K562 (cell line): ENCODE measurements around the gene SVIL. TPM values are rescaled to one million over a fixed set of nuclear protein-coding genes. Genes with fewer than 3 reads are reported as not detected.

Source experiments
- ATAC-seq: fragments of 200-7000 bp; cut with Tn5 transposase; 3 replicates; pipeline ENCODE4 v1.9.1; 2020; ENCODE audit warnings: moderate library complexity
- BruUV-seq: library from RNA; stranded (reverse); fragments of 400-500 nt; replicated peaks from 2 replicates; lab custom pipeline; 2021; lab: Mats Ljungman, UMichigan
- CTCF ChIA-PET: fragments of 300-600 bp; formaldehyde crosslinking; extraction: SDS; loops from one replicate; lab custom pipeline; 2021; ENCODE audit warnings: low intra/inter-chr PET ratio; lab: Yijun Ruan, JAX
- POLR2A ChIA-PET: fragments of 300-600, 350-650 bp; sonication (Branson Sonifier 250); formaldehyde crosslinking; extraction: SDS; loops from one replicate; lab custom pipeline; 2021; ENCODE audit warnings: antibody characterized with exemption, inconsistent platforms; lab: Yijun Ruan, JAX
- DNase-seq, 4 experiments: peaks; one replicate each; pipeline versions ENCODE4 v3.0.0 to v3.0.0-alpha.2; 2011 to 2018; ENCODE audit warnings: low spot score in 3 of 4, mixed read lengths in 3 of 4; ENCODE audit errors: extremely low read depth in 1 of 4
- FAIRE-seq: peaks from 2 replicates; lab custom pipeline; 2011; peaks lifted over from hg19 to GRCh38; lab: Jason Lieb, UNC
- H2AFZ ChIP-seq: 2 replicates; pipeline ENCODE4 v1.6.0; 2011; ENCODE audit warnings: low read depth, low read length, control low read depth, inconsistent platforms
- H3K27ac ChIP-seq: fragments of 200-600 bp; 3 replicates; pipeline ENCODE4 v1.8.0; 2011; ENCODE audit warnings: low read depth, mild to moderate bottlenecking, control low read depth, inconsistent platforms, low read length, moderate library complexity, mixed read lengths; ENCODE audit errors: extremely low read depth
- H3K27me3 ChIP-seq, 2 experiments: fragments of 300-600 bp in 1 of 2; 2 replicates in 1 of 2; 3 replicates in 1 of 2; pipeline versions ENCODE4 v1.6.0 to v1.8.0; 2011; ENCODE audit warnings: inconsistent platforms in 2 of 2, low read length in 2 of 2, mild to moderate bottlenecking in 1 of 2, mixed read lengths in 1 of 2, moderate library complexity in 1 of 2; ENCODE audit not compliant: control insufficient read depth in 2 of 2, insufficient read depth in 2 of 2
- H3K36me3 ChIP-seq: fragments of 300-600 bp; 3 replicates; pipeline ENCODE4 v1.8.0; 2011; ENCODE audit warnings: mild to moderate bottlenecking, low read length, inconsistent platforms; ENCODE audit not compliant: control insufficient read depth, insufficient read depth
- H3K4me1 ChIP-seq, 2 experiments: fragments of 200-600 bp in 1 of 2; replicated peaks in 1 of 2; 2 replicates in 1 of 2; 3 replicates in 1 of 2; pipeline versions ENCODE4 v1.5.1 to v1.8.0; 2011; ENCODE audit warnings: inconsistent platforms in 2 of 2, low read length in 2 of 2, mild to moderate bottlenecking in 1 of 2, mixed read lengths in 1 of 2, moderate library complexity in 1 of 2; ENCODE audit not compliant: control insufficient read depth in 2 of 2, insufficient read depth in 2 of 2
- H3K4me2 ChIP-seq: 2 replicates; pipeline ENCODE4 v1.6.1; 2011; ENCODE audit warnings: low read length, control low read depth, inconsistent platforms, mixed read lengths; ENCODE audit not compliant: insufficient read depth
- H3K4me3 ChIP-seq: fragments of 200-600 bp; sonication (generic), shearing (Covaris generic); 2 replicates; pipeline ENCODE4 v1.5.1; 2016; ENCODE audit warnings: control low read depth, inconsistent platforms
- H3K79me2 ChIP-seq: fragments of 200-600 bp; 3 replicates; pipeline ENCODE4 v1.8.0; 2011; ENCODE audit warnings: low read length, inconsistent platforms; ENCODE audit not compliant: control insufficient read depth, insufficient read depth
- H3K9ac ChIP-seq, 2 experiments: 2 replicates each; pipeline versions ENCODE4 v1.6.0 to v1.6.1; 2011; ENCODE audit warnings: low read depth in 2 of 2, low read length in 2 of 2, control low read depth in 1 of 2, inconsistent platforms in 1 of 2, mild to moderate bottlenecking in 1 of 2, mixed read lengths in 1 of 2; ENCODE audit not compliant: insufficient read depth in 1 of 2
- H3K9me1 ChIP-seq: one replicate; pipeline ENCODE4 v1.6.0; 2011; ENCODE audit warnings: inconsistent platforms, mild to moderate bottlenecking, low read length, moderate library complexity; ENCODE audit not compliant: control insufficient read depth, insufficient read depth
- H3K9me3 ChIP-seq: replicated peaks from 2 replicates; pipeline ENCODE4 v1.5.1; 2011; ENCODE audit warnings: low read depth, low read length, inconsistent platforms; ENCODE audit not compliant: control insufficient read depth, insufficient read depth
- H4K20me1 ChIP-seq: replicated peaks from 2 replicates; pipeline ENCODE4 v1.6.1; 2011; ENCODE audit warnings: low read length, inconsistent platforms, mixed read lengths; ENCODE audit not compliant: control insufficient read depth, insufficient read depth
- CHCHD3 ChIP-seq: fragments of 250-450 bp; sonication (Bioruptor Pico); IDR thresholded peaks from 2 replicates; pipeline ENCODE4 v2.1.2; 2022; ENCODE audit warnings: mild to moderate bottlenecking
- E2F8 ChIP-seq: fragments of 450-650 bp; IDR thresholded peaks from 2 replicates; pipeline ENCODE4 v1.7.1; 2018; ENCODE audit warnings: mild to moderate bottlenecking, low read depth; ENCODE audit not compliant: partially characterized antibody
- EWSR1 ChIP-seq: fragments of 450-650 bp; IDR thresholded peaks from 2 replicates; pipeline ENCODE4 v1.6.1; 2018; ENCODE audit warnings: borderline replicate concordance, mild to moderate bottlenecking, low read depth, moderate library complexity; ENCODE audit not compliant: partially characterized antibody
- FUS ChIP-seq: fragments of 200-400 bp; formaldehyde crosslinking; optimal IDR thresholded peaks from 2 replicates; pipeline ENCODE3; 2017; ENCODE audit warnings: low read depth, low read length
- GABPB1 ChIP-seq: sonication (generic); formaldehyde crosslinking; IDR thresholded peaks from 2 replicates; pipeline ENCODE4 v1.8.0; 2022; ENCODE audit warnings: mild to moderate bottlenecking, missing genetic modification reagents
- GTF2B ChIP-seq: IDR thresholded peaks from 2 replicates; pipeline ENCODE4 v1.6.1; 2011; ENCODE audit not compliant: insufficient read length; ENCODE audit errors: extremely low read depth
- KDM2B ChIP-seq: fragments of 250-450 bp; sonication (Bioruptor Pico); IDR thresholded peaks from 2 replicates; pipeline ENCODE4 v1.8.0; 2021; ENCODE audit warnings: mild to moderate bottlenecking, moderate library complexity
- KLF10 ChIP-seq: fragments of 250-450 bp; sonication (Bioruptor Pico); IDR thresholded peaks from 2 replicates; pipeline ENCODE4 v1.6.1; 2021; ENCODE audit warnings: matching md5 sums
- MTA1 ChIP-seq: fragments of 450-650 bp; IDR thresholded peaks from 2 replicates; pipeline ENCODE4 v1.6.1; 2017; ENCODE audit warnings: borderline replicate concordance
- PRMT5 ChIP-seq: sonication (generic); formaldehyde crosslinking; IDR thresholded peaks from 2 replicates; pipeline ENCODE4 v1.5.0; 2020; ENCODE audit warnings: missing genetic modification reagents
- RBM15 ChIP-seq: fragments of 200-400 bp; formaldehyde crosslinking; IDR thresholded peaks from 2 replicates; pipeline ENCODE4 v1.6.1; 2018; ENCODE audit warnings: mild to moderate bottlenecking, low read length, moderate library complexity; ENCODE audit not compliant: insufficient read depth
- SP2 ChIP-seq: IDR thresholded peaks from 2 replicates; pipeline ENCODE4 v1.6.1; 2011; ENCODE audit warnings: mild to moderate bottlenecking, low read depth, low read length, moderate library complexity; ENCODE audit not compliant: poor library complexity, severe bottlenecking; ENCODE audit errors: extremely low read depth
- SRSF1 ChIP-seq: fragments of 200-400 bp; formaldehyde crosslinking; IDR thresholded peaks from 2 replicates; pipeline ENCODE4 v1.6.1; 2017; ENCODE audit warnings: mild to moderate bottlenecking, low read depth, low read length, moderate library complexity
- XRCC5 ChIP-seq: fragments of 200-400 bp; formaldehyde crosslinking; IDR thresholded peaks from 2 replicates; pipeline ENCODE4 v1.6.1; 2017; ENCODE audit warnings: low read depth, mild to moderate bottlenecking, low read length
- ZFP36 ChIP-seq: fragments of 150-350 bp; IDR thresholded peaks from 2 replicates; pipeline ENCODE4 v1.6.1; 2018; ENCODE audit warnings: low read length, low read depth; ENCODE audit not compliant: partially characterized antibody
- ZNF347 ChIP-seq: fragments of 450-650 bp; formaldehyde crosslinking; IDR thresholded peaks from 2 replicates; pipeline ENCODE4 v1.4.0; 2020; ENCODE audit warnings: low read depth, mild to moderate bottlenecking, moderate library complexity
- ZNF408 ChIP-seq: fragments of 250-450 bp; sonication (Bioruptor Pico); IDR thresholded peaks from 2 replicates; pipeline ENCODE4 v1.4.0; 2020; ENCODE audit warnings: low read depth, mild to moderate bottlenecking, moderate library complexity
- WGBS: fragments of 100-300 bp; shearing (Covaris generic); methylation state at CpG from one replicate; pipeline ENCODE4 v1.1.6; 2016; ENCODE audit warnings: low coverage, mixed read lengths; ENCODE audit not compliant: insufficient coverage; ENCODE audit errors: missing lambda C conversion rate; 5-methylcytosine and 5-hydroxymethylcytosine counted together
- in situ Hi-C: fragments of 300-500 bp; cut with MboI; formaldehyde crosslinking; loops from 4 replicates; pipeline ENCODE4 v1.15.0; 2018; ENCODE audit warnings: inconsistent platforms, mixed read lengths
- intact Hi-C: fragments of 100-400 bp; cut with micrococcal nuclease; formaldehyde crosslinking; loops from 2 replicates; pipeline ENCODE4 v1.14.2; 2022
- polyA plus RNA-seq, 8 experiments: library from polyadenylated mRNA; depleted of rRNA in 4 of 8; stranded (reverse) in 5 of 8; unstranded in 3 of 8; fragments of >200 nt; fragmentation: Nextera tagmentation in 2 of 8; fragmentation: Illumina TruSeq in 1 of 8; extraction: Ambion mirVana in 2 of 8; extraction: Trizol in 1 of 8; gene quantifications; 2 replicates each; pipeline versions ENCODE4 v1.2.1 to v1.2.3, GENCODE V29; 2011 to 2014; ENCODE audit warnings: inconsistent platforms in 1 of 8, missing spikeins in 1 of 8
- total RNA-seq, 7 experiments: library from RNA; depleted of rRNA in 6 of 7; stranded (reverse); fragments of >200 nt in 6 of 7; fragmentation: Illumina TruSeq in 2 of 7; extraction: Trizol in 2 of 7; gene quantifications; 2 replicates each; pipeline versions ENCODE4 v1.2.1 to v1.2.3, GENCODE V29; 2011 to 2021; ENCODE audit warnings: low replicate concordance in 1 of 7

SVIL gene
- total and polyA plus RNA-seq, 9 of the 15 experiments (the other 6 are each of a cell fraction or from before 2014, with no cell fraction given): under 0.01 to 0.18 (median 0.05) TPM; not detected in 3

GRCh38 chr10:29631049-29631339 is 3.8 kb downstream of the SVIL start:
- H3K9me1 ChIP-seq: no peaks in the 10 kb centered on the region
- ChIA-PET CTCF (no interaction called here), POLR2A (no interaction called here)
- no peak for FAIRE-seq
- no peak overlapping the region for H2AFZ ChIP-seq
- in situ Hi-C loops: no loop called here
- H3K4me2 ChIP-seq: no peak overlapping the region
- no peaks in the 10 kb centered on the region for H3K79me2 ChIP-seq
- H3K4me3 ChIP-seq: no peak overlapping the region
- H4K20me1 ChIP-seq: no peaks in the 10 kb centered on the region
- intact Hi-C loops: no loop called here
- H3K27ac ChIP-seq: no peak overlapping the region
- H3K36me3 ChIP-seq: no peaks in the 10 kb centered on the region
- DNase-seq: no peak
- peaks cover 3 to 14% of the 10 kb centered on the region in 2 experiments; a peak in 3 of 5 replicates for H3K27me3 ChIP-seq
- ATAC-seq: no peak
- H3K9me3 ChIP-seq: no peaks in the 10 kb centered on the region
- no TSS peak for BruUV-seq
- no peak overlapping the region for H3K9ac ChIP-seq
- no peaks in the 10 kb centered on the region for H3K4me1 ChIP-seq
- no peak for TF ChIP-seq PRMT5 (CRISPR knock-in tag)
- TF ChIP-seq ZNF408 (CRISPR knock-in tag): no peak
- TF ChIP-seq GABPB1 (CRISPR knock-in tag): no peak
- TF ChIP-seq ZFP36: no peak
- no peak for TF ChIP-seq SP2
- TF ChIP-seq EWSR1: no peak
- TF ChIP-seq E2F8: no peak
- TF ChIP-seq GTF2B: no peak
- no peak for TF ChIP-seq SRSF1
- no peak for TF ChIP-seq KDM2B (CRISPR knock-in tag)
- no peak for TF ChIP-seq ZNF347 (CRISPR knock-in tag)
- no peak for TF ChIP-seq FUS
- TF ChIP-seq RBM15: no peak
- TF ChIP-seq MTA1: no peak
- TF ChIP-seq CHCHD3 (CRISPR knock-in tag): no peak
- TF ChIP-seq XRCC5: no peak
- TF ChIP-seq KLF10: no peak
- 2% methylated on average over 4 of the region's 4 CpGs for WGBS
